ENCODE data around the gene KIF20B.

KIF20B gene

GRCh38 chr10:89701242-89702120 lies at the start of gene KIF20B:
Gene KIF20B (plus strand): TSS chr10:89701590. CDS start chr10:89705295, 3,705 bp downstream.
- DNase-seq: peak; percentile 91 to 95 (median 91)

- DNase-seq: no peak
Observed at GRCh38 chr10:89651916-89652573, 49.3 kb upstream of the KIF20B start.

- no peak for DNase-seq
Observed at GRCh38 chr10:89652806-89653370, 48.5 kb upstream of the KIF20B start.

GRCh38 chr10:89653410-89653869 lies 48.0 kb upstream of the KIF20B start:
- peak in 1 of 3 experiments; percentile 3 for DNase-seq

GRCh38 chr10:89655722-89656121 lies 45.7 kb upstream of the KIF20B start:
- no peak for DNase-seq

GRCh38 chr10:89657302-89657701 lies 44.1 kb upstream of the KIF20B start:
- DNase-seq: no peak

GRCh38 chr10:89659143-89660131 lies 42.0 kb upstream of the KIF20B start:
- no peak for DNase-seq

GRCh38 chr10:89662596-89662995 lies 38.8 kb upstream of the KIF20B start:
- DNase-seq: no peak

GRCh38 chr10:89663144-89663543 lies 38.2 kb upstream of the KIF20B start:
- no peak for DNase-seq

GRCh38 chr10:89664203-89664602 lies 37.2 kb upstream of the KIF20B start:
- DNase-seq: no peak

- DNase-seq: no peak
Observed at GRCh38 chr10:89665302-89665701, 36.1 kb upstream of the KIF20B start.

GRCh38 chr10:89666138-89666537 lies 35.3 kb upstream of the KIF20B start:
- DNase-seq: no peak

- peak in 1 of 3 experiments; percentile 18 for DNase-seq
Observed at GRCh38 chr10:89668386-89669071, 32.9 kb upstream of the KIF20B start.

GRCh38 chr10:89669985-89670384 lies 31.4 kb upstream of the KIF20B start:
- DNase-seq: no peak

- no peak for DNase-seq
Observed at GRCh38 chr10:89670926-89671325, 30.5 kb upstream of the KIF20B start.

GRCh38 chr10:89677341-89677740 lies 24.0 kb upstream of the KIF20B start:
- no peak for DNase-seq

GRCh38 chr10:89679986-89680385 lies 21.4 kb upstream of the KIF20B start:
- no peak for DNase-seq

GRCh38 chr10:89683883-89684282 lies 17.5 kb upstream of the KIF20B start:
- DNase-seq: peak; percentile 3 to 67 (median 37)

- DNase-seq: no peak
Observed at GRCh38 chr10:89684604-89685003, 16.8 kb upstream of the KIF20B start.

GRCh38 chr10:89685936-89686335 lies 15.5 kb upstream of the KIF20B start:
- DNase-seq: no peak

GRCh38 chr10:89690027-89690426 lies 11.4 kb upstream of the KIF20B start:
- no peak for DNase-seq

GRCh38 chr10:89692416-89692815 lies 9.0 kb upstream of the KIF20B start:
- no peak for DNase-seq

Measured in NCI-H1417 (cell line).